HT1080 (cell line): ENCODE measurements around the gene COL15A1. TPM values are rescaled to one million over a fixed set of nuclear protein-coding genes. Genes with fewer than 3 reads are reported as not detected.

Source experiments
- DNase-seq: peaks from one replicate; pipeline ENCODE4 v3.0.0-alpha.2; 2015; ENCODE audit warnings: low read depth
- total RNA-seq: library from RNA; depleted of rRNA; stranded (reverse); fragments of >200 nt; shearing (Covaris generic); gene quantifications from 2 replicates; pipeline ENCODE4 v1.2.3, GENCODE V29; 2014

Gene COL15A1
- total RNA-seq, 1 experiment from 2014 or later: 0.14 TPM

DNA sequence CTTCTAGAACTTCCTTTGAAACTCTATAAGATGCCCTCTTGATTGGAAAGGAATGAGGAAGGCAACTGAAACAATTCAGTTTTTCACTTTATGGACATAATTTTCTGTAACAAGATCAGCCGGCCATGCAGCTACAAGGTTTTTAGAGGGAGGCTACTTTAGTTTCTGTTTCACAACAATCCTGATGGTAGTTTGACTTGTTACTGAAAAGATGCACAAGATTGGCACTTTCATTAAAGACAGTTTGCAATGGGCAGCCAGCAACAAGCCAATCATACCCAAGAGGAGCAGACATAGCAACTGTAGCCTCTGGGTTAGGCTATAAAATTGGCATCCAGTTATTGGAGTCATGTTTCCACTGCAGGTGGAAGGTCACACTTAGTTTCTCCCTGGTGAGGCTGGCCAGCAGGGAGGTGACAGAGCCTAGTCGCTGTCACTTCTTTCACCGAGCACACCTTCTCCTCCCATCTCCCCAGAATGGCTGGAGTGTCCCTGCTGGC lies 87.0 kb downstream of the COL15A1 start:
- no peak for DNase-seq

DNA sequence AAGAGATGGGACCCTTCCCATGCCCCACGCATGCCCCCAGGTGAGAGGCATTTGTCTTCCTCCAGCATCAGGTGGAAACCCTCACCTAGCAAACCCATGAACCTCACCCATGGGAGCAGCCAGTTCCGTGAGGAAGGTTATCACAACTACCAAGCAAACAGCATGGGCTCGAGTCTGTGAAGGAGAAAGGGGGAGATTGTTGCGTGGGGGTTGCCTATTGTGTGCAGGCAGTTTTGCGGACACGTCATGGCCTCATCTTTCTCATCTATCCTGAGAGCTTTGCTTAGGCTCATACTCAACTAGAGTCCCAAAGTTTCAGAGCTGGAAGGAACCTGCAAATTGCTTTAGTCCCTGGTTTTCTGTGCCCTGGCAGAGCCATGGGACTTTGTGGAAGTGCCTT lies 87.6 kb downstream of the COL15A1 start:
- DNase-seq: no peak

GRCh38 chr9:99031994-99032393 lies 88.3 kb downstream of the COL15A1 start:
- DNase-seq: no peak

DNA sequence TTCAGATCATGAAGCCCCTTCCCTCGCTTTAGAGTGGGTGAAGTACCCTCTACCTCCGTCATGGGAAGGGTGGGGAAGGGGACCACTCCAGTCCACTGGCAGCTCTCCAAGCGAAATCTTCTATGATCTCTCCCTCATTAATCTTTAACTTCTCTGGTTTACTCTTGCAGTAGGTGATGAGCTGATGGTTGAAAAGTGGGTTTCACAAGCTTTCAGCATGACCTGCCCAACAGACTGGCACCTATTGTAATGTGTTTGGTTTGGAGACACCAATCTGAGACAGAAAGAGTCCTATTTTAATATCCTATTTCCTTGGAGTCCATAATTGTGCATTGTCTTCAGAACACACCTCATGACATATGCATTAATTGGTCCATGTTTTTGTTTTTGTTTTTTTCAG lies 90.4 kb downstream of the COL15A1 start:
- no peak for DNase-seq

DNA sequence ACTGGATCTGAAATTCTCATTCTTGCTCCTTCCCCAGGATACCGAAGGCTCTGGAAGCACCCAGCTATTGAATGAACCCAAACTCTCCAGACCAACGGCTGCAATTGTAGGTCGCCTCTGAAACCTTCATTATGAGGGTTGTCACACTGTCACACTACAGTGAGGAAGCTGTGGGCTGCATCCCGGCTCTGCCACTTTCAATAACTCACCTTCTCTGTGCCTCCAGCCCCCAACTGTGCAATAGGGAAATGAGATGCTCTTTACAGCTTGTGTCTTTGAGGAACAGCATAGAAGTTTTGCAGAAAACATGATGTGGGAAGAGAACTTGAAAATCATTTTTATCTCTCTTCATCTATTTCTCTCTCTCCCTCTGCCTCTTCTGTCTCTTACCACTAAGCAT lies 91.6 kb downstream of the COL15A1 start:
- DNase-seq: no peak

DNA sequence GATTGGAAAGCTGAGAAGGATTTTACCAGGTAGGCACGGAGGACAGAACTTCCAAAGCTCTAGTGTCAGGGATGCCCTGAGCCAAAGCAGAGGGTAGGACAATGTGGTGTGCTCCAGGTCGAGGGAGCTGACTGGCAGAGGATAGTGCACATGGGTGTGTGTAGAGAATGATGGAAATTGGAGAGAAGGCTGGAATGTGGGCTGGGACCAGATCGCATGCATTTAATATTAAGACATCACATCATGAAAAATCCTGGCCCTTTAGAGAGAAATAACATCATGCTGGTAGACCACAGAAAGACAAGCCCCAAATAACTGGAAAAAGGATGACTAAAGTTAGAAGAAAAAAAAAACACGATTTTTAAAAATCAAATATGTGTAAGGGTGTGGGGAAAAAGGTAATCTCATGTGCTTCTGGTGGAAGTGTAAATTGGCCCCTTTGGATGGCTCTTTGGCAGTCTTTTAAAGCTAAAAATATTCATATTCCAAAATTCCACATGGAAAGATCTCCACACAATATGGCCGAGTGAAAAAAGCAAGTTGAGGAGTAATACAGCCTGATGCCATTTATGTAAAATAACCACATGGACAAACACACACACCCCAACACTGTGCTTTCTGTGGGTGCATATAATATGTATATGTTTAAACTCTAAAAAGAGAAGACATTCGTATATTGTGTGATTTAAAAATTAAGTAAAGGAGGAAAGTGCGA lies 94.2 kb downstream of the COL15A1 start:
- no peak for DNase-seq

DNA sequence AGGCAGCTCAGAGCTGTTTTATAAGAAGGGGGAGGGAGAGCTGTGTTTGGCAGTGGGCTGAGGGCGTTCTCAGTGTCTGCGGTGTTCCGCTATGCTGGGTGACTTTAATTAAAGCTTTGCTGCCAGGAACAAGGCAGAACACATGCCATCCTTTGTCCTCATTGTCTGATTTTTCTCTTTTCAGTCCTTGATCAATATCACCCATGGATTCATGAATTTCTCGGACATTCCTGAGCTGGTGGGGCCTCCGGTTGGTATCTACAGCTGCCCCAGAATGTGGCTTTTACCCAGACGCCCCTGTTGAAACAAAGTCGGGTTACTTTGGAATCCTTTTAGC lies 94.7 kb downstream of the COL15A1 start:
- no peak for DNase-seq

- DNase-seq: peak; percentile 66
Observed at GRCh38 chr9:99039505-99040182, 95.9 kb downstream of the COL15A1 start.

DNA sequence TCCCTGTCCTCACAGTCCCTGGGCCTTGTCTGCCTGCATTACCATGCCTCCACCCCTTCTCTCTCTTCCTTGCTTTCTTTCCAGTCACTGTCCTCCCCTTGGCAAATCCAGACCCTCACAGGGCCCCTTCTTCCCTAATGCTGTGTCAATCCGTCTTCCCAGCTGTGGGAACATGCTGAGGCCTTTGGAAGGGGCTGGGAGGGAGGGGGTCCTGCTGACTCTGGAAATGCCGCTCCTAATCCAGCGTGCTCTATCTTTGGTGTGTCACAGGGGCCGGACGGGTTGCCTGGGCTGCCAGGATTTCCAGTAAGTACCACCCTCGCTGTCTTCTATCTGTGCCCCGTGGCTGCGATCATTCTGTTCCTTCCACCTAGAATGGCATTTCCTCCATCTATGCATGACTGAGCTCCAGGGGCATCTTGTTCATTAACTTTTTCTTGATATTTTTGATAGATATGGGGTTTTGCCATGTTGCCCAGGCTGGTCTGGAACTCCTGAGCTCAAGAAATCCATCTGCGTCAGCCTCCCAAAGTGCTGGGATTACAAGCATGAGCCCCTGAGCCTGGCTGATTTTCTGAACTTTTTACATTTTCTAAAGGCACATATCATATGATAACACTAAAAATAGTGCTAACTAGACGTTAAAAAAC lies 96.7 kb downstream of the COL15A1 start:
- DNase-seq: no peak

DNA sequence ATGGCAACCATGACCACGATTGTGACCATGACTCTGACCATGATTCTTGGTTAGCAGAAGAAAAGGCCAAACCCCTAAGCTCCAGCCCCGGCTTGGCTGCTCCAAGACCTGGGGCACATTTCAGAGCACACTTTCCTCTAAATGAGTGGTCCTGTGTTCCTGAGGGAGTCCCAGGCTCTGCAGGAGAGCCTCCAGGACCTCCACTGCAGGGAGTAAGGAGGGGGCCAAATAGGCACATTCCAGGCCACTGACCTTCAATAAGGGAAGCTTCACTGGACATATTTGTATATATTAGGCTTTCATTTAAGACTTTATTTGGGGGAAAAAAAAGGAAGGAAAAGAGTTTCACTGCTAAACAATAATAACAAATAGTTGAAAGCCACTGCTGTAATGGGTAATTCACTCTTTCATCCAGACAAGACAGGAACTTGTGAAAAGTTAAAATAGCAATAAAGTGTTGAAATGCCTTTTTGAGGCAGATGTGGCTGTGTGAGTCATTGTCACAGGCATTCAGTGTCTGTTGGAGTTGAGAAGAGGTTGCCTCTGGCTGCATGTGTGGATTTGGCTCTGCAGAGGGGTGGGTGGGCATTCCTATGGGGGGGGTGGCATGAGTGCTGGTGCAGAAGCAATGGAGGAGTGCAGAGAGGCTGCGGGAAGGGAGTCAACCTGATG lies 97.3 kb downstream of the COL15A1 start:
- DNase-seq: peak; percentile 79

DNA sequence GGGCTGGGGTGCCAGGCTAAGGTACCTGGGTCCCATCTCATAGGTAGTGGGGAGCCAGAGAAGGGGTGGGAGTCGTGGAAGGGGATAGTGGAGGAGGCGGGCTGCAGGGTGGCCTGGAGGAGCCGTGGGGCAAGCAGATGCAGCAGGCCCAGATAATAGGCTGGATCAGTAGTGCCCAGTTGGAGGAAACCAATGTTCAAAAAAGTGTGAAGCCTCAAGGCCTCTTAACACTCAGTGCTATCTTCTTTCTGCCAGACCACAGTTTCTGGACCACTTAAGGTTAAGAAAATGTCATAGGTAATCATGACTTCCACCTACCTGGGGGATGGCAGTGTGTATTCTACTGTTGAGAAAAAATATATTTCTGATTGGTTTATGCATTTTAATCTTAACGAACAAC lies 97.9 kb downstream of the COL15A1 start:
- no peak for DNase-seq

GRCh38 chr9:99042620-99043019 lies 98.9 kb downstream of the COL15A1 start:
- no peak for DNase-seq

GRCh38 chr9:99044827-99045226 lies 101.1 kb downstream of the COL15A1 start:
- DNase-seq: peak; percentile 54

DNA sequence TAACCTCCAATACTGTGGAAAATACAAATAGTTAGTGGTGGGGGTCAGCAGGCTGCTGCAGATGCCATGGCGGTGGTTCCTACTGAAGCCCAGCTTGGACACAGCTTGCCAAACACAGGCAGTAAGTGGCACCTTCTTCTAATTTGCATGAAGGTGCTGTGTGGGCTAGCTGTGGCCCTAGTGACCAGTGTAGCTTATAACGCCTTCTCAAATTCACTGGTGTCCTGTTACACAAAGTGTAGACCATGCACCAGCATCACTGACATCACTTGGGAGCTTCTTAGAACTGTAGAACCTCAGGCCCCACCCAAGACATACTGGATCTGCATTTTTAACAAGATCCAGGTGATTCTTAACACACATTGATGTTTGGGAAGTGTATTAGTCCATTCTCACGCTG lies 102.4 kb downstream of the COL15A1 start:
- DNase-seq: no peak

DNA sequence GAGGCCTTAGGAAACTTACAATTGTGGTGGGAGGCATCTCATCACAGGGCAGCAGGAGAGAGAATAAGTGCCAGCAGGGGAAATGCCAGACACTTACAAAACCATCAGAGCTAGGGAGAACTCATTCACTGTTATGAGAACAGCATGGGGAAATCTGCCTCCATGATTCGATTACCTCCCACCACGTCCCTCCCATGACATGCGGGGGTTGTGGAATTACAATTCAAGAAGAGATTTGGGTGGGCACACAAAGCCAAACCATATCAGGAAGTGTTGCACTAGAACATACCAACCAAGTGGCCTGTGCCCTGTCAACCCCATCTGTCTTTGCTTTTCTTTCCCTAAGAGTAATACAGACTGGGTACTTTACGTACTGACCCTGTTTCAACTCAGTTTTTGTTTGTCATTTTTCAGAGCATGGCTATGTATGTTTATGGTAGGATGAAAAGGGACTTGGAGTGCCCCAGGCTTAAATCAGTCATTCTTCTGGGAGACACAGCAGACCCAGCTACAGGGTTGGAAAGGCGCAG lies 102.9 kb downstream of the COL15A1 start:
- no peak for DNase-seq

GRCh38 chr9:99049228-99049627 lies 105.5 kb downstream of the COL15A1 start:
- no peak for DNase-seq

DNA sequence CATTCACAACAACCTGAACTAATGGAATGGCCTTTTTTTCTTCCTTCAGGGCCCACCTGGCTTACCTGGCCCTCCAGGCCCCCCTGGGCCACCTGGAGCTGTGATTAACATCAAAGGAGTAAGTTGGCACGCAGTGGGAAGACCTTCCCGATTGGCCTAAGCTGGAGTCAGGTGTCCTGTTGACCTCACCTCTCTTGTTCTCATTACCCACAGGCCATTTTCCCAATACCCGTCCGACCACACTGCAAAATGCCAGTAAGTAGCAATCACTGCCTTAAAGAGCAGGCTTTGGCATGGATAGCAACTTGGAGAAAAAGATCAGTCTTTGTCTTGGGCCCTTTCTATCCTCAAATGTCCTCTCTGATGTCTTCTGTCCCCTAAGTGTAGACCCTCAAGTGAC lies 105.9 kb downstream of the COL15A1 start:
- no peak for DNase-seq

- peak; percentile 75 for DNase-seq
Observed at GRCh38 chr9:99050292-99050911, 106.7 kb downstream of the COL15A1 start.

DNA sequence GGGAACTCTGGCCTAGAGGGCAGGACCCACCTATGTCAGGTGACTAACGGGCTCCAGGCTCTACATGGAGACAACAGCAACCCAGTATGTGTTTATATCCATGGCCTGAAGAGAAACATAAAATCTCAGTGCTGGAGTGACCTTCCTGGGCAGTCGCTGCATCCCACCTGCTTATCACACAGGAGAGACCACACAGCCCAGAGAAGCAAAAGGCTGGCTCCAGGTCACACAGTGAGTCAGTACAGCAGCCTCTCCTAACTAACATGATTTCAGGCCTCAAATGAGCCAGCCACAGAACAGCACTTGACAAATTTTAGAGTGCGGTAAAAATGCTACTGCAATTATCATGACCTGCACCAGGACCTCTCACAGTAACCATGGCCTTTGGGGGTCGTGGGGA lies 107.2 kb downstream of the COL15A1 start:
- no peak for DNase-seq

DNA sequence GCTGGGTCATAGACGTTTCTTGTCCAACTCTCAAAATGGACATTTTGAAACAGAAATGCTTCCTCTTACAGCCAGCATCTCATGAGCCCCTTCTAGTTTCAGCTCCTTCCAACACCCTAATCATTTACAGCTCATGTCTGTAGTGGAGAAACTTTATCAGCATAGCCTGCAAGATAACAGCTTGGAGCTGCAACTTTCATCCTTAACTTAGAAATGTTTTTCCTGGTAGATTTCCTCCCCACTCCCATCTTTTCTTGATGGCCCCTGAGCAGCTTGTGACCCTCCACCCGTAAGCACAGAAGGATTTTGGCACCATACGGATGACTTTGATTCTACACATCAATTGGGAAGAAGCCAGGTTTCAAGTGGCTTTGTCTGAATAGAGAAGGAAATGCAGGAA lies 107.7 kb downstream of the COL15A1 start:
- no peak for DNase-seq

DNA sequence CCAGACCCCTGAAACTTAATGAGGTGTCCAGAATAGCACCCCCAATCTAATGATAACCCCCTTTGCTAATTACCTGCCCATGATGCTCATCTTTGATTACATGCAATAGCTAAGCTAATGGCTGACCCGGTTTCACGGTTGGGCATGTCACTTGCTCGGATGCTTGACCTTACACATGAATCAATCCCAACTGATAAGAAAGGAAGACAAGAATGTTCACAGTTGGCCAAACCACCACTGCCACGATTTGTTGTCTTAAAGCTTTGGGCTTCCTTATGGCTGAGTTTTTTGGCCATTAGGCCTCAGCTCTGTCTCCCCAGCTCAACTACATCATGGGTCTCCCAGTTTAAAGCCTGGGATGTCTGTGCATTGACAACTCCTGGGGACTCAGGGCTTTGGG lies 108.1 kb downstream of the COL15A1 start:
- no peak for DNase-seq
